H1 (cell line): ENCODE data around the gene ARHGAP21. TPM values are rescaled to one million over a fixed set of nuclear protein-coding genes. Genes with fewer than 3 reads are reported as not detected.

Experiments used
- CTCF ChIA-PET: fragments of 300-600 bp; sonication (Branson Sonifier 250); formaldehyde crosslinking; loops from one replicate; lab custom pipeline; 2021; ENCODE audit not compliant: partially characterized antibody; lab: Charles Lee
- POLR2A ChIA-PET: fragments of 300-600 bp; sonication (Branson Sonifier 250); formaldehyde crosslinking; loops from one replicate; lab custom pipeline; 2021; ENCODE audit warnings: inconsistent platforms; ENCODE audit not compliant: partially characterized antibody; lab: Charles Lee
- DNase-seq, 2 experiments: peaks; one replicate each; pipeline versions ENCODE4 v3.0.0 to v3.0.0-alpha.2; 2010 to 2022; ENCODE audit warnings: low spot score in 2 of 2, low read depth in 1 of 2, mixed read lengths in 1 of 2
- FAIRE-seq: peaks from 2 replicates; lab custom pipeline; 2011; peaks lifted over from hg19 to GRCh38; lab: Jason Lieb, UNC
- H2AFZ ChIP-seq: 2 replicates; pipeline ENCODE4 v1.8.1; 2012; ENCODE audit warnings: low read length, inconsistent platforms
- H2AK5ac ChIP-seq: 2 replicates; pipeline ENCODE4 v1.6.1; 2013; ENCODE audit warnings: low read depth, low read length
- H2BK120ac ChIP-seq: replicated peaks from 2 replicates; pipeline ENCODE3; 2013; ENCODE audit warnings: low read depth, low read length, inconsistent platforms
- H2BK12ac ChIP-seq: 2 replicates; pipeline ENCODE4 v1.6.1; 2013; ENCODE audit warnings: low read depth, low read length
- H2BK15ac ChIP-seq: 2 replicates; pipeline ENCODE4 v1.6.1; 2013; ENCODE audit warnings: low read length
- H2BK20ac ChIP-seq: 2 replicates; pipeline ENCODE4 v1.6.1; 2013; ENCODE audit warnings: low read length
- H2BK5ac ChIP-seq: 2 replicates; pipeline ENCODE4 v1.6.1; 2013; ENCODE audit warnings: low read depth, low read length
- H3K14ac ChIP-seq: 2 replicates; pipeline ENCODE4 v1.6.1; 2013; ENCODE audit warnings: inconsistent platforms; ENCODE audit not compliant: insufficient read length
- H3K18ac ChIP-seq: 2 replicates; pipeline ENCODE4 v1.6.1; 2013; ENCODE audit warnings: low read length; ENCODE audit errors: extremely low read depth
- H3K23ac ChIP-seq: 2 replicates; pipeline ENCODE4 v1.6.1; 2013; ENCODE audit warnings: inconsistent platforms; ENCODE audit not compliant: insufficient read length
- H3K23me2 ChIP-seq: 2 replicates; pipeline ENCODE4 v1.6.1; 2013; ENCODE audit warnings: low read depth, low read length
- H3K27ac ChIP-seq: 2 replicates; pipeline ENCODE4 v1.6.1; 2011; ENCODE audit warnings: low read depth, low read length, inconsistent platforms
- H3K27me3 ChIP-seq, 4 experiments: replicated peaks in 1 of 4; 1 replicate in 1 of 4; 2 replicates in 3 of 4; pipeline versions ENCODE4 v1.6.1 to v1.8.1; 2011 to 2013; ENCODE audit warnings: low read length in 3 of 4, mild to moderate bottlenecking in 3 of 4, inconsistent platforms in 2 of 4, mixed read lengths in 2 of 4, moderate library complexity in 1 of 4; ENCODE audit not compliant: control insufficient read depth in 3 of 4, insufficient read depth in 3 of 4; ENCODE audit errors: extremely low read depth in 1 of 4
- H3K36me3 ChIP-seq, 4 experiments: 2 replicates each; pipeline versions ENCODE4 v1.6.1 to v1.8.1; 2011 to 2013; ENCODE audit warnings: mild to moderate bottlenecking in 4 of 4, low read length in 3 of 4, moderate library complexity in 2 of 4, control low read depth in 1 of 4, inconsistent platforms in 1 of 4; ENCODE audit not compliant: insufficient read depth in 4 of 4, control insufficient read depth in 2 of 4
- H3K4ac ChIP-seq: replicated peaks from 2 replicates; pipeline ENCODE3; 2013; ENCODE audit warnings: low read length, low read depth, mixed read lengths, inconsistent platforms; ENCODE audit not compliant: insufficient read length
- H3K4me1 ChIP-seq, 4 experiments: replicated peaks in 1 of 4; 1 replicate in 1 of 4; 2 replicates in 3 of 4; pipeline versions ENCODE4 v1.6.1 to v1.8.1; 2011 to 2013; ENCODE audit warnings: low read length in 3 of 4, inconsistent platforms in 2 of 4, mixed read lengths in 1 of 4; ENCODE audit not compliant: insufficient read depth in 4 of 4, control insufficient read depth in 3 of 4
- H3K4me2 ChIP-seq, 2 experiments: 2 replicates each; pipeline versions ENCODE4 v1.6.1 to v1.8.1; 2011 to 2013; ENCODE audit warnings: low read depth in 2 of 2, low read length in 2 of 2, control low read depth in 1 of 2, inconsistent platforms in 1 of 2, mild to moderate bottlenecking in 1 of 2; ENCODE audit not compliant: insufficient read depth in 1 of 2
- H3K4me3 ChIP-seq, 4 experiments: fragments of 200-600, 300-600 bp in 1 of 4; sonication (generic), shearing (Covaris generic), sonication (Bioruptor Twin) in 1 of 4; 2 replicates each; pipeline versions ENCODE4 v1.5.1 to v1.8.1; 2011 to 2016; ENCODE audit warnings: low read length in 4 of 4, low read depth in 3 of 4, control low read depth in 2 of 4, inconsistent platforms in 2 of 4, mild to moderate bottlenecking in 2 of 4, mixed read lengths in 1 of 4, moderate library complexity in 1 of 4; ENCODE audit not compliant: insufficient read depth in 2 of 4; ENCODE audit errors: extremely low read depth in 1 of 4
- H3K56ac ChIP-seq: replicated peaks from 2 replicates; pipeline ENCODE3; 2013; ENCODE audit warnings: low read depth, mild to moderate bottlenecking, mixed read lengths, low read length, inconsistent platforms; ENCODE audit not compliant: insufficient read length
- H3K79me1 ChIP-seq: 2 replicates; pipeline ENCODE4 v1.6.1; 2013; ENCODE audit warnings: low read depth, low read length, control low read depth
- H3K79me2 ChIP-seq, 2 experiments: 2 replicates each; pipeline versions ENCODE4 v1.6.1 to v1.8.1; 2012 to 2013; ENCODE audit warnings: low read length in 2 of 2, mild to moderate bottlenecking in 2 of 2, inconsistent platforms in 1 of 2; ENCODE audit not compliant: insufficient read depth in 2 of 2, control insufficient read depth in 1 of 2
- H3K9ac ChIP-seq, 4 experiments: replicated peaks in 1 of 4; 1 replicate in 1 of 4; 2 replicates in 3 of 4; pipeline versions ENCODE4 v1.6.1 to v1.8.1; 2011 to 2013; ENCODE audit warnings: low read depth in 3 of 4, low read length in 3 of 4, control low read depth in 2 of 4, mild to moderate bottlenecking in 2 of 4, moderate library complexity in 2 of 4, inconsistent platforms in 1 of 4; ENCODE audit errors: extremely low read depth in 1 of 4
- H3K9me3 ChIP-seq, 2 experiments: 2 replicates each; pipeline versions ENCODE4 v1.6.1 to v1.8.1; 2012 to 2013; ENCODE audit warnings: mild to moderate bottlenecking in 2 of 2, moderate library complexity in 2 of 2, control low read depth in 1 of 2, inconsistent platforms in 1 of 2, low read depth in 1 of 2, low read length in 1 of 2, mixed read lengths in 1 of 2; ENCODE audit not compliant: insufficient read depth in 2 of 2
- H4K20me1 ChIP-seq, 2 experiments: replicated peaks in 1 of 2; 2 replicates each; pipeline versions ENCODE3 to v1.8.1; 2011 to 2013; ENCODE audit warnings: inconsistent platforms in 2 of 2, low read length in 2 of 2, mild to moderate bottlenecking in 1 of 2; ENCODE audit not compliant: insufficient read depth in 2 of 2, control insufficient read depth in 1 of 2
- H4K5ac ChIP-seq: 2 replicates; pipeline ENCODE4 v1.6.1; 2013; ENCODE audit warnings: low read length, low read depth, mixed read lengths, inconsistent platforms; ENCODE audit not compliant: insufficient read length
- H4K8ac ChIP-seq: 2 replicates; pipeline ENCODE4 v1.8.0; 2013; ENCODE audit warnings: mild to moderate bottlenecking, moderate library complexity, low read length, inconsistent platforms; ENCODE audit not compliant: insufficient read depth; ENCODE audit errors: extremely low read depth
- H4K91ac ChIP-seq: replicated peaks from 2 replicates; pipeline ENCODE3; 2013; ENCODE audit warnings: low read length, mixed read lengths, inconsistent platforms; ENCODE audit not compliant: insufficient read length
- CBX5 ChIP-seq: fragments of 300-800, 300-1000 bp; sonication (generic); IDR thresholded peaks from 2 replicates; pipeline ENCODE4 v1.7.1; 2016; ENCODE audit warnings: antibody characterized with exemption, low read length, low read depth
- CREB1 ChIP-seq: IDR thresholded peaks from 2 replicates; pipeline ENCODE4 v1.6.1; 2012; ENCODE audit warnings: inconsistent platforms
- GABPA ChIP-seq: IDR thresholded peaks from 2 replicates; pipeline ENCODE4 v1.6.1; 2011; ENCODE audit warnings: mild to moderate bottlenecking, low read length, moderate library complexity, borderline replicate concordance; ENCODE audit not compliant: insufficient read depth
- KDM4A ChIP-seq: IDR thresholded peaks from one replicate; pipeline ENCODE4 v1.7.1; 2012; ENCODE audit warnings: low read depth, mild to moderate bottlenecking, moderate library complexity, low read length, inconsistent platforms; ENCODE audit not compliant: severe bottlenecking
- TCF12 ChIP-seq: IDR thresholded peaks from 2 replicates; pipeline ENCODE4 v1.6.1; 2011; ENCODE audit warnings: low read depth, mild to moderate bottlenecking, low read length
- TEAD4 ChIP-seq: IDR thresholded peaks from 2 replicates; pipeline ENCODE4 v1.6.1; 2012; ENCODE audit warnings: low read depth, low read length, inconsistent platforms, mixed read lengths
- WGBS, 2 experiments: shearing (Covaris generic) in 1 of 2; methylation state at CpG; one replicate each; pipeline versions ENCODE4 v1.1.6 to v1.1.7; 2013 to 2015; ENCODE audit warnings: low lambda C conversion rate in 2 of 2, mixed read lengths in 2 of 2, inconsistent platforms in 1 of 2, low coverage in 1 of 2, missing lambda C conversion rate in 1 of 2; ENCODE audit not compliant: insufficient replicate concordance in 2 of 2, insufficient coverage in 1 of 2, insufficient read length in 1 of 2; ENCODE audit errors: extremely low coverage in 1 of 2, missing lambda C conversion rate in 1 of 2; 5-methylcytosine and 5-hydroxymethylcytosine counted together
- polyA plus RNA-seq, 7 experiments: library from polyadenylated mRNA; depleted of rRNA in 3 of 7; stranded (reverse) in 5 of 7; unstranded in 2 of 7; fragments of >200 nt in 5 of 7; fragments of 200-250 nt in 2 of 7; gene quantifications; 1 replicate in 5 of 7; 2 replicates in 1 of 7; 4 replicates in 1 of 7; pipeline versions ENCODE4 v1.2.1 to v1.2.3, GENCODE V29; 2011 to 2013; ENCODE audit warnings: missing spikeins in 2 of 7, mixed read lengths in 2 of 7
- total RNA-seq: library from RNA; stranded (reverse); fragmentation: NEBNext Ultra II Directional; extraction: Animal tissue kit (Norgen Biotek cat#: 25700); gene quantifications from 2 replicates; pipeline ENCODE4 v1.2.1, GENCODE V29; 2021

Gene ARHGAP21
- total and polyA plus RNA-seq, 2 of the 8 experiments (the other 6 are each of a cell fraction or from before 2014, with no cell fraction given) = 14.4 to 35.3 TPM

- H3K4me2 ChIP-seq = no peak overlapping the region
- no peak overlapping the region for H2BK20ac ChIP-seq
- no peak overlapping the region for H2BK120ac ChIP-seq
- H2BK15ac ChIP-seq = no peak overlapping the region
- no peak overlapping the region for H3K56ac ChIP-seq
- H3K4me3 ChIP-seq = no peak overlapping the region
- no peaks in the 10 kb centered on the region for H3K27me3 ChIP-seq
- H3K18ac ChIP-seq = no peak overlapping the region
- WGBS, 2 experiments = 100% methylated on average over 2 of the region's 2 CpGs; no CpG with 5 or more reads in 1 of the 2 experiments
- no peak overlapping the region for H3K23ac ChIP-seq
- no peak overlapping the region for H4K5ac ChIP-seq
- ChIA-PET POLR2A (no interaction called here), CTCF (no interaction called here)
- no peaks in the 10 kb centered on the region for H3K23me2 ChIP-seq
- no peaks in the 10 kb centered on the region; a peak in 1 of 8 replicates for H3K36me3 ChIP-seq
- H3K79me2 ChIP-seq = no peaks in the 10 kb centered on the region
- H2BK12ac ChIP-seq = no peak overlapping the region
- no peak overlapping the region for H4K8ac ChIP-seq
- no peaks in the 10 kb centered on the region for H4K20me1 ChIP-seq
- no peak overlapping the region for H4K91ac ChIP-seq
- no peaks in the 10 kb centered on the region for H3K79me1 ChIP-seq
- H3K4me1 ChIP-seq = no peaks in the 10 kb centered on the region
- no peak for FAIRE-seq
- H3K27ac ChIP-seq = no peak overlapping the region
- no peak for TF ChIP-seq TEAD4
- no peak for TF ChIP-seq CBX5
- no peak for TF ChIP-seq KDM4A
- TF ChIP-seq CREB1 = no peak
- no peak for TF ChIP-seq GABPA
- TF ChIP-seq TCF12 = no peak
- H3K9ac ChIP-seq = no peak overlapping the region
- H3K9me3 ChIP-seq = no peaks in the 10 kb centered on the region
- H2AK5ac ChIP-seq = no peak overlapping the region
- no peak overlapping the region for H2AFZ ChIP-seq
- H2BK5ac ChIP-seq = no peak overlapping the region
- no peak overlapping the region for H3K4ac ChIP-seq
- no peak overlapping the region for H3K14ac ChIP-seq
- DNase-seq = no peak
Measured at GRCh38 chr10:24623383-24623782, 100.3 kb downstream of the ARHGAP21 start.
